GM21367 (cell line): ENCODE data around the gene ARHGEF16.

ENCODE experiments used
- ATAC-seq: cut with Tn5 transposase; IDR thresholded peaks from one replicate; pipeline ENCODE4 v1.9.1; 2021; ENCODE audit not compliant: unreplicated experiment

The ARHGEF16 gene

GRCh38 chr1:3515272-3515671, 60.8 kb downstream of the ARHGEF16 start:
- no peak for ATAC-seq

- no peak for ATAC-seq
These were observed 61.5 kb downstream of the ARHGEF16 start for GRCh38 chr1:3515774-3516480.

DNA sequence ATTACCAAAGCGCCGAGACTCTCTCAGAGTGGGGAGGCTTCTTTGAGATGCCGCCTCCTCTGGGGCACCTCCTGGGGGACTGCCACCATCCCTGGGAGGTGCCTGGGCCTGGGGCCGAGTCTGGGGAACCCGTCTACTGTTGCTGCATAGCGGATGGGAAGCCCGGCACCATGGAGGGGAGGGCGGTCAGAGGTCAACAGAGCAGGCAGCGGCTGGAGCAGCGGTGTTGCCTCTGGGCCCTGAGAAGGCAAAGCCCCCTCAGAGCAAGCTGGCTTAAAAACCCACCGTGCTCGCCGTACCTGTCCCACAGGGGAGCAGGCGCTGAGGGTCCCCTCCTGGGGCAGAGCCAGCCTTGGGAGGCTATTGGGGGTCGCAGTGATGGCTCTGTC, 62.0 kb downstream of the ARHGEF16 start:
- ATAC-seq, result no peak

DNA sequence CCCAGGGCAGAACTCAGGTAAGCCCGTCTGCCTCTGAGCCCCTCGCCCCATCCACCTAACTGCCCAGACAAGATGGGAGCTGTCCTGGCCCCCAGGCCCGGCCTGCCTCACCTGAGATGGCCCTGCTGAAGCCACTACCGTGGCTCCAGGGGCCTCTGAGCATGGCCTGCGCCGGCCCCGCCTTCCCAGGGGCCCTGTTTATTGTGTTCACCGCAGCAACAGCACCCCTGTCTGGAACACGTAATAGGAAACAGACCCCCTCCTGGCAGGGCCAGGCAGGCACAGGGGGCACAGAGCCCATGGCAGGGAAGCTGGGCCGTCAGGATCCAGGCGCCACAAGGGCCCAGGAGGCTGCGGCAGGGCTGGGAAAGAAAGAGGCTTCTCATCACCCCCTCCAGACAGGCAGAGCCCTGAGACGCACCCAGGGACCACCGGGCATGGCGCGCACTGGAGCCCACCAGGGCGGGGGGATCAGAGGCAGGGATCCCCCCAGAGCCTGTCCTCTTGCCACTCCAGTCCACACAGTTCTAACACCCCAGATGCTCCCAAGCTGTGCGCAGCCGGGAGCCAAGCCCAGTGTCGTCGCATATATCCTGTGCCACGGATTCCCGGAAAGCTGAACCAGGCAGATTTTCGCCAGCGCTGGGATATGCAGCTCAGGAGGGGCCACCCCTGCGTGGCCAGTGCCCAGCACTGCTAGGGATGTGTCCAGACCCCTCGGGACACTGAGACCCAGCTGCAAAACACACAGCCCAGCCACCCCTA, 62.6 kb downstream of the ARHGEF16 start:
- ATAC-seq, result no peak

- no peak for ATAC-seq
These were observed 63.8 kb downstream of the ARHGEF16 start for GRCh38 chr1:3518256-3518655.

GRCh38 chr1:3518756-3519155, 64.3 kb downstream of the ARHGEF16 start:
- ATAC-seq, result no peak

GRCh38 chr1:3519301-3519885, 64.9 kb downstream of the ARHGEF16 start:
- ATAC-seq, result no peak

DNA sequence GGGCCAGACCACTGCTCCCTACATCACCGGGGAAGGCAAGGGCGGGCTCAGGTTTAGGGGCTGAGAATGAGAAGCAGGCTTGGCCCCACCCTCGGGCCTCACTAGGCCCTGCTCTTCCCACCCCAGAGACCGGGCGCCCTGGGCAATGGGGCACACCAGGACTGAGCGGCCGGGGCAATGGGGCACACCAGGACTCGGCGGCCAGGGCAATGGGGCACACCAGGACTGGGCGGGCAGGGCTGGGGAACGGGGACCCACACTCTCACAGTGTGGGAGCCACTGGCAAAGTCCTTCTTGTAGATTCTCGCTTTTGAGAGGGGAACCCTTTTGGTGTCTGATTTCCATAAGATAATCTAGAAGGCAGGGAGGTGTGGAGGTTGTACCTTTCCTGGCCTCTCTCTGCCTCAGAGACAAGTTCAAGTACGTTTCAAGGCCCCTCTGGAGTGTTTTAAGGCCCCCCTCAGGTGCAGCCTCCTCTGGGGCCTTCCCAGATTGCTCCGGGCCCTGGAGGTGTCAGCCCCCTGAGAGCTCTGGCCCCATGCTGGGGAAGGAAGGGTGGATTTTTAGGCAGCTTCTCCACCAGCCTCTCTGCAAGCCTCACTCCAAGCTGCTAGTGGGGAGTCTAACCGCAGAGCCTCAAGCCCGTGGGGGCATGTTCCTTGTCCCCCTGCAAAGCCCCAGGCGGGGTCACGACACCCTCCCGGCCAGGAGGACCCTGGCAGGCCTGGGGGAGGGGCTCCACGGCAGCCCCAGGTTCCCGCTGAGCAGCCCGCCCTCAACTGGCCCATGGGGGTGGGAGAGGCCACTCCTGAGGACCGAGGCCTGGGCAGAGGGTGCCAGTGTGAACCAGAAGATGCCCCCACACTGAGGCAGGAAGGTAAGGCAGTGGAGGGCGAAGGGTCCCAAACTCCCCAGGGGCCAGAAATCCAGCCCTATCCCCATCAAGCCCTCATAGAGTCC, 66.2 kb downstream of the ARHGEF16 start:
- no peak for ATAC-seq

DNA sequence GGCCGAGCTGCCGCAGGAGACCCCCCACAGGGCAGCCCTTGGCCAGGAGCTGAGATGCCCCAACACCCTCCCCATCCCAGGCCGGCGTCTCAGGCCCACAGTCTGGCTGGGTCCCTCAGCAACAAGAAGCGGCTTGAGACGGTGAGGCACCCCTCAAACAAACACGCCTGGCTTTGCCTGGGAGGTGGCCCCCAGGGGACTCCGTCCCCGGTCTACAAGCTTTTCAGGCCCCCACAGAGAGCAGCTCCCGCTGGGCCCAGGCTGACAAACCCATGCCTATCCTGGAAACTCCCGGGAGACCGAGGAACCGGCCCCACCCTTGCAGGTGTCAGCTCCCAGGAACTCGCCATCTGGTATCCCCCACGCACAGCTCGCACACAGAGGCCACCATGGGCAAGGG, 67.0 kb downstream of the ARHGEF16 start:
- ATAC-seq, result no peak

- ATAC-seq, result no peak
These were observed 67.6 kb downstream of the ARHGEF16 start for GRCh38 chr1:3522112-3522511.

DNA sequence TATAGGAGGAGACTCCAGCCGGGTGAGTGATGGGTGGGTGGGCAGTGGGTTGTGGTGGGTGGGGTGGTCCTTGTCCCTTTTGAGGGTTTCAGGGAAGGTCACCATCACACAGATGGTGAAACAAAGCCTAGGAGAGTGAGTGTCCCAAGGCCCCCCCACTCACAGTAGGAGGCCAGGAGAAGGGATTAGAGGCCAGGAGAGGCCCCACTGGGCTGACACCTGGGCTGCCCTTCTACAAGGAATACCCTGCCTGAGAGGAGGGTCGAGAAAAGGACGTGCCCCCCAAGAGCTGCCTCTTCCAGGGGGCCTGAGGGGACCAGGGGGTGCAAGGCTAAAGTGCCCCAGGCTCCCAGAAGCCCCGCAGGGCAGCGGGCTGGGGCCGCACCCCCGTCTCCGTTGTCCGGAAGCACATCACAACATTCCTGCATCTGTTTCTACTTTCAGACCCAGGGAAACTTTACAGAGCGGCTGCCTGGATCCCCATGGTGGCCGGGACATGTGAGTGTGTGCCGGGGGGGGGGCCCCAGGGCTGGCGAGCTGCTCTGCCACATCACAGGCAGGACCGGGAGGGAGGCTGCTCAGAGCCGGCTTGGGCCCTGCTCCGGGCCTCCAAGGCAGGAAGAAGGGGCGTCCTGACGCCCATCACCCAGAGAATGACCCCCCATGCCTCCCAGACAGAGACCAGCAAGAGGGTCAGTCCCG, 68.2 kb downstream of the ARHGEF16 start:
- ATAC-seq, result no peak

GRCh38 chr1:3523980-3524379, 69.5 kb downstream of the ARHGEF16 start:
- no peak for ATAC-seq

- no peak for ATAC-seq
These were observed 70.2 kb downstream of the ARHGEF16 start for GRCh38 chr1:3524556-3525203.

GRCh38 chr1:3525551-3526482, 71.4 kb downstream of the ARHGEF16 start:
- ATAC-seq, result no peak

DNA sequence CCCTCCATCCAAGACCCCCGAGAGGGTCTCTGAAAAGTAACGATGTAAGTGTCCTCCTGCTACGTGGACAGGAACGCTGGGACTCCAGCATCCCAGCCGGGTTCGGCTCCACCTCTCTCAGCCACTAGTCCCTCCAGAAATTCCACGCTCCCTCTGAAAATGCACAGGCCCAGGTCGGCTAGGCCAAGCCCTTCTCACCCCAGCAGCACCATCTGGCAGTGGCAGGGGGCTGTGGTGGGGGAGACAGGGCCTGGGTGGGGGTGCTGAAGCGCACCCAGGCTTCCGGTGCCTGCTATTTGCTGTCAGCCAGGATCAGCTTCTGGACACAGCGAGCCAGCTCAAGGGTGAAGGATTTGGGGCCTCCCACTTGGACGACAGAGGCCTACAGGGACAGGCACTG, 73.3 kb downstream of the ARHGEF16 start:
- ATAC-seq, result no peak

DNA sequence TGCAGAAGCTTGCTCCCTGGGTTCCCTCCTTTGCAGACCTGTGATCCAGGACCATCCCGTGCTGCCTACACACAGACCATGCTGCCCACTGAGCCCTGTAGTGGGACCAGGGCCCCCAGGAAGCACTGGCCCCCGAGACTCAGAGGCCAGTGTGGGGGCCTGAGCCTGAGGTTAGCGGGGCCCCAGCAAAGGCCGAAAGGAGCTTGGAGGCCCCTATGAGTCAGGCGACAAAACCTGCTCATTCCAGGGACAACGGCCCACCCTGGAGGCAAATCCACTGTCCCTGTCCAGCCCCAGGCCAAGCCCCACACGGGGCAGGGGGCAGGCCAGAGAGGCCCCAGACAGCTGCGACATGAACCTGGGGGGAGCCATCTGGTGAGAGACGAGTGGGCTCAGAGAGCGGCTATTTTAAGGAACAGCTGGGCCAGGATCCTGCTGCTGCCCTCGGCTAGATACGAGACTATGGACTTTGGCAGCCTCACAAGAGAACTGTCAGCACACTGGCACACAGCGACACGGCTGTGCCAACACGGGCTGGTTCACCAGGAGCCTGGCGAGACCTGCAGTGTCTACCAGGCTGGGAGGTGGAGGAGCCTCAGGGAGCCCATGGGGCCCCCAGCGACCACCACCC, 74.7 kb downstream of the ARHGEF16 start:
- no peak for ATAC-seq

DNA sequence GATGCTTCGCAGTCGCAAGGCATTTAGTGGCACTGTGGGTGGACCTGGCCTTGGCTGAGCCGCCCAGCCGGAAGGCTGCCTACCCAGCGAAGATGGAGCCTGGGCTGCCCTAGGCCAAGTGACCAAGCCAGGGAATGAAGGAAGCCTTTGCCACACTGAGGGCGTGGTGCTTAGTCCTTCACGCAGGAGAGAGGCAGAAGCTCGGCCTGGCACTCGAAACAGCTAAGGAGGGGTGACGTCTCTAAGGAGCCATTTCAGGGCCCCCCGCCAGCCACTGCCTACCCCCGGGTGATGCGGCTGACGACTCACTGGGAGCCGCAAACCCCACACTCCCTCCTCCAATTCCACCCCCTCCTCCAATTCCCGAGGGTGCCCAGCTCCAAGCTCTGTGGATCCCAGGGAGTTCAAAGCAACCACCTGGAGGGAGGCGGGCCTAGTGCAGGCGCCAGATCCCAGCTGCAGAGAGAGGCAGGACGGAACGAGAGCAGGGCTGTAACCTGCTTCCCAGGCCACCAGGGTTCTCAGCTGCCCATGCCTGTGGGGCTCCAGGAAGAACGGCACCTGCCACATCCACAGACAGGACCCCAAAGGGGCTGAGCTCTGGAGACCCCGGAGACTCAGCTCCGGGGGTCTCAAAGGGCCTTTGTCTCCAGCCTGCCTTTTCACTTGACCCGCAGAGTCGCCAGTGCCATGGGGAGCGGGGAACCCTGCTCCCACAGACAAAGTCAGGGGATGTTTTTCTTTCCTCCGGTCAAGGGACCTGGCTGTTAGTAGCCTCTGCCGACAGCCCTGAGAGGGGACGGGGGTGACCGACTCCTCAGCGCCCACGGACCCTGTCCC, 75.8 kb downstream of the ARHGEF16 start:
- no peak for ATAC-seq
